EH (cell line): Measurements from ENCODE around the gene GCK.
A peak's percentile ranks its signal among the peaks of the same experiment; 100 is the strongest.

Source experiments
- DNase-seq: peaks from one replicate; pipeline ENCODE4 v3.0.0-alpha.2; 2015; ENCODE audit warnings: low read depth

GCK gene

GRCh38 chr7:44103923-44104859 lies 85.0 kb downstream of the GCK start, which contains the start of gene AEBP1:
Gene AEBP1, plus strand, starts transcription at chr7:44104345. Its CDS starts 321 bp downstream, at chr7:44104666.
- DNase-seq = peak; percentile 70

GRCh38 chr7:44103566-44103922 lies 85.7 kb downstream of the GCK start:
- no peak for DNase-seq

GRCh38 chr7:44102846-44103565 lies 86.2 kb downstream of the GCK start:
- DNase-seq = no peak

- DNase-seq = peak; percentile 95
Measured at GRCh38 chr7:44101966-44102845, 87.0 kb downstream of the GCK start.

GRCh38 chr7:44101303-44101965 lies 87.8 kb downstream of the GCK start:
- no peak for DNase-seq

GRCh38 chr7:44100458-44101302 lies 88.6 kb downstream of the GCK start:
- peak; percentile 87 for DNase-seq

- no peak for DNase-seq
Measured at GRCh38 chr7:44099669-44100068, 89.6 kb downstream of the GCK start.

GRCh38 chr7:44098092-44099068 lies 90.9 kb downstream of the GCK start:
- DNase-seq = no peak

GRCh38 chr7:44097064-44097932 lies 91.9 kb downstream of the GCK start:
- DNase-seq = no peak

- DNase-seq = no peak
Measured at GRCh38 chr7:44096326-44096881, 92.8 kb downstream of the GCK start.

GRCh38 chr7:44095781-44096180 lies 93.5 kb downstream of the GCK start:
- no peak for DNase-seq

- DNase-seq = no peak
Measured at GRCh38 chr7:44094883-44095592, 94.2 kb downstream of the GCK start.

- DNase-seq = no peak
Measured at GRCh38 chr7:44094365-44094764, 94.9 kb downstream of the GCK start.
